ENCODE measurements around the gene TOLLIP. TPM values are rescaled to one million over a fixed set of nuclear protein-coding genes. Genes with fewer than 3 reads are reported as not detected.

The TOLLIP gene
- total and polyA plus RNA-seq, 4 donors, result 20.0 to 52.1 (median 34.9) TPM

GRCh38 chr11:1263010-1263409 is 46.4 kb downstream of the TOLLIP start:
- no peak for ATAC-seq (ENCODE audit: low FRiP score)
- H3K27me3 ChIP-seq (ENCODE audit: control insufficient read depth in 1 of 2, insufficient read depth in 2 of 2, low read length in 1 of 2), result no peaks in the 10 kb centered on the region
- DNase-seq, result no peak
- H3K36me3 ChIP-seq (ENCODE audit: control insufficient read depth in 1 of 2, insufficient read depth in 2 of 2, low read length in 1 of 2), result no peaks in the 10 kb centered on the region
- no peaks in the 10 kb centered on the region for H3K4me1 ChIP-seq (ENCODE audit: control insufficient read depth in 1 of 2, insufficient read depth in 2 of 2, low read length in 2 of 2)
- H3K27ac ChIP-seq (ENCODE audit: low read depth in 1 of 2, low read length in 2 of 2), result no peak overlapping the region
- no peaks in the 10 kb centered on the region for H3K9me3 ChIP-seq (ENCODE audit: control insufficient read depth, low read length)
- no peak overlapping the region for H3K4me3 ChIP-seq (ENCODE audit: low read length in 2 of 2)
- intact Hi-C loops (cut with DNase I), result loop anchor here (5.0 kb wide), 3 partner anchors 34 to 254 kb away; partner anchors contain the start of gene TOLLIP (in 1 of the 2)
- 17 to 25% methylated on average over 7 of the region's 7 CpGs for WGBS, 2 donors

DNA sequence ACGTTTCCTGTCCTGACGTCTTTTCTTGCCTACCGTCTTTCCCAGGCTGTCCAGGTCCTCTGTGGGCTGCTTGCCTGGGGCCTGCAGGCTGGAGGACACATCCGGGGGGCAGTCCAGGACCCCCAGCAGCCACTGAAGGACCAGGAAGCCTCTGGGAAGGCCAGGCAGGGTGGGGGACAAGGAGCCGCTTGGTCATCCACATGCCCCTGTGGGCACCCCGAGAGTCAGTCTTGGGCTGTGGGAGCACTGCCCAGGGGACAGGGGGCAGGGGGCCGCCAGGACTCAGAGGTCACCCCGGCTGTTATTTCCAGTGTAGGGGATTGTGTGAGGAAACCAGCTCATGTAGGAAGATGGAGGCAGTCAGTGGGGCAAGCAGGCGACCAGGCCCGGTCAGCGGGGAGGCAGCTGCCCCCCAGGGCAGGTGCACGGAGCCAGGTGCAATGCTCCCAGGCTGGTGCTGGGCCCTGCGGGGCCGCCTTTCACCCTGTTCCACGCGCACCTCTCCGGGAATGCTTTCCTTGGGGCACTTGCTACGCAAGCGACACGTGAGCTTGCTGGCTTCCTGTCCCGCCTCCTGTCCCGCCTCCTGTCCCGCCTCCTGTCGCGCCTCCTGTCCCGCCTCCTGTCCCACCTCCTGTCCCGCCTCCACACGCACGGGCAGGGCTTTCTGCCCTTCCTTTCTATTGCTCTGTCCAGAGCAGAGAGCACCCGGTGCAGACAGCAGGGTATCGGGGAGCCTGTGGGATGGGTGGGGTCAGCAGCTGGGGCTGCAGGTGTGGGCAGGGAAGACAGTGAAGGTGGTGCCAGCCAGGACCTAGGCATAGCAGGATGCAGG is 47.0 kb downstream of the TOLLIP start:
- DNase-seq (peak; percentile 94 to 97), ATAC-seq (ENCODE audit: low FRiP score) (peak; percentile 93)
- H3K4me1 ChIP-seq (ENCODE audit: control insufficient read depth in 1 of 2, insufficient read depth in 2 of 2, low read length in 2 of 2), result no peaks in the 10 kb centered on the region
- H3K27ac ChIP-seq (ENCODE audit: low read depth in 1 of 2, low read length in 2 of 2), result no peak overlapping the region
- WGBS, 2 donors, result 7 to 11% methylated on average over 30 to 31 of the region's 31 CpGs
- intact Hi-C loops (cut with DNase I), result loop anchor here (5.0 kb wide), 3 partner anchors 35 to 255 kb away; partner anchors contain the start of gene TOLLIP (in 1 of the 2)
- H3K36me3 ChIP-seq (ENCODE audit: control insufficient read depth in 1 of 2, insufficient read depth in 2 of 2, low read length in 1 of 2), result no peaks in the 10 kb centered on the region
- H3K27me3 ChIP-seq (ENCODE audit: control insufficient read depth in 1 of 2, insufficient read depth in 2 of 2, low read length in 1 of 2), result no peaks in the 10 kb centered on the region
- H3K4me3 ChIP-seq (ENCODE audit: low read length in 2 of 2), result no peak overlapping the region
- no peaks in the 10 kb centered on the region for H3K9me3 ChIP-seq (ENCODE audit: control insufficient read depth, low read length)

DNA sequence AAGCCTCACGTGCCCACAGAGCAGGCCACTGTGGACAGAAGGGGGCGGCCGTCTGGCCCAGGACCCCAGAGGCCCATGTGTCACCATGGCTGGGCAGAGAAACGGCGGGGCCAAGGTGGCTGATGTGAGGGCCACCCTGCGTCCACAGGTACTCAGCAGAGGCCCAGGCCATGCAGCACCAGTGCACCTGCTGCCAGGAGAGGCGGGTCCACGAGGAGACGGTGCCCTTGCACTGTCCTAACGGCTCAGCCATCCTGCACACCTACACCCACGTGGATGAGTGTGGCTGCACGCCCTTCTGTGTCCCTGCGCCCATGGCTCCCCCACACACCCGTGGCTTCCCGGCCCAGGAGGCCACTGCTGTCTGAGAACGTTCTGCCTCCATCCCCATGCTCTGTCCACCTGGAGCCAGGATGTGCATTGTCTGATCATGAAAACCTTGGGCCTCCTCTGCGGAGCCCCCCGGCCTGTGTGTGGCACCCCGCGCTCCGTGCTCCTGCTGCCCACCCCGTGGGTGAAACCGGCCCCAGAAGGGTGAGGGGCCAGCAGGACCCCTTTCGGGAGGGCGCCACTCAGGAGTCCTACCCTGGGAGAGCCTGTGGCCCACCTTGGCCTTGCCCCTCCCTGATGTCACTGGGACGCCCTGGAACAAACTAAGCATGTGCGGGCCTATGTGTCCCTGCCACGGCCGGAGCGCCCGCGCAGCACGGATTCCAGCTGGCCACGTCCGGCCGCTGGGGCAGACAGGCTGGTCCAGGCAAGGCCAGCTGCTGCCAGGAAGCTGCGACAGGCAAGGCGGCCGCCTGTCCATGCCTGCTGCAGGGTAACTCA is 48.0 kb downstream of the TOLLIP start:
- intact Hi-C loops (cut with DNase I), result loop anchor here (5.0 kb wide), 3 partner anchors 36 to 256 kb away; partner anchors contain the start of gene TOLLIP (in 1 of the 2)
- no peak for ATAC-seq (ENCODE audit: low FRiP score)
- Histone ChIP-seq H3K4me3 (ENCODE audit: low read length in 2 of 2) (no peak overlapping the region), H3K9me3 (ENCODE audit: control insufficient read depth, low read length) (no peaks in the 10 kb centered on the region), H3K27me3 (ENCODE audit: control insufficient read depth in 1 of 2, insufficient read depth in 2 of 2, low read length in 1 of 2) (no peaks in the 10 kb centered on the region), H3K27ac (ENCODE audit: low read depth in 1 of 2, low read length in 2 of 2) (no peak overlapping the region), H3K4me1 (ENCODE audit: control insufficient read depth in 1 of 2, insufficient read depth in 2 of 2, low read length in 2 of 2) (no peaks in the 10 kb centered on the region), H3K36me3 (ENCODE audit: control insufficient read depth in 1 of 2, insufficient read depth in 2 of 2, low read length in 1 of 2) (no peaks in the 10 kb centered on the region)
- WGBS, 2 donors, result 87 to 88% methylated on average over 38 to 39 of the region's 39 CpGs
- no peak for DNase-seq

DNA sequence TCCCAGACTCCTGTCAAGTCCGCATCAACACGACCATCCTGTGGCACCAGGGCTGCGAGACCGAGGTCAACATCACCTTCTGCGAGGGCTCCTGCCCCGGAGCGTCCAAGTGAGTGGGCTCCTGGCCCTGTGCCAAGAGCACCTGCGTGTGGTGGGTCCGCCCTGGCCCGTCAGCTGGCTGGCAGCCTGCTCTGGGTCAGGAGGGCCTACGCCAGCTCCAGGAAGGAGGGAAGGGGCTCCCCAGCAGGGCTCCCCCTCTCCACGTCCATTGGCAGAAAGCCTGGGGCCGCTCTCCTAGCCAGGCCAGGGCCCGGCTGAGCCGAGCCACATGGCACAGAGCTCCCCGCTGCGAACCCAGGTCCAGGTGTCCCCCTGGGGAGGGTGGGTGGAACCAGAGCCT is 48.8 kb downstream of the TOLLIP start:
- Histone ChIP-seq H3K9me3 (ENCODE audit: control insufficient read depth, low read length) (no peaks in the 10 kb centered on the region), H3K36me3 (ENCODE audit: control insufficient read depth in 1 of 2, insufficient read depth in 2 of 2, low read length in 1 of 2) (no peaks in the 10 kb centered on the region), H3K4me1 (ENCODE audit: control insufficient read depth in 1 of 2, insufficient read depth in 2 of 2, low read length in 2 of 2) (no peaks in the 10 kb centered on the region), H3K27ac (ENCODE audit: low read depth in 1 of 2, low read length in 2 of 2) (no peak overlapping the region), H3K27me3 (ENCODE audit: control insufficient read depth in 1 of 2, insufficient read depth in 2 of 2, low read length in 1 of 2) (no peaks in the 10 kb centered on the region), H3K4me3 (ENCODE audit: low read length in 2 of 2) (no peak overlapping the region)
- ATAC-seq (ENCODE audit: low FRiP score) (no peak), DNase-seq (no peak)
- WGBS, 2 donors, result 88% methylated on average over 17 of the region's 17 CpGs
- intact Hi-C loops (cut with DNase I), result loop anchor here (5.0 kb wide), 3 partner anchors 37 to 257 kb away; partner anchors contain the start of gene TOLLIP (in 1 of the 2)

- ATAC-seq (ENCODE audit: low FRiP score) (no peak), DNase-seq (no peak)
- 75 to 76% methylated on average over 7 to 10 of the region's 10 CpGs for WGBS, 2 donors
- intact Hi-C loops (cut with DNase I), result loop anchor here (5.0 kb wide), 3 partner anchors 37 to 257 kb away; partner anchors contain the start of gene TOLLIP (in 1 of the 2)
- Histone ChIP-seq H3K36me3 (ENCODE audit: control insufficient read depth in 1 of 2, insufficient read depth in 2 of 2, low read length in 1 of 2) (no peaks in the 10 kb centered on the region), H3K9me3 (ENCODE audit: control insufficient read depth, low read length) (no peaks in the 10 kb centered on the region), H3K27ac (ENCODE audit: low read depth in 1 of 2, low read length in 2 of 2) (no peak overlapping the region), H3K4me1 (ENCODE audit: control insufficient read depth in 1 of 2, insufficient read depth in 2 of 2, low read length in 2 of 2) (no peaks in the 10 kb centered on the region), H3K4me3 (ENCODE audit: low read length in 2 of 2) (no peak overlapping the region), H3K27me3 (ENCODE audit: control insufficient read depth in 1 of 2, insufficient read depth in 2 of 2, low read length in 1 of 2) (no peaks in the 10 kb centered on the region)
Measured at GRCh38 chr11:1260023-1260501, 49.4 kb downstream of the TOLLIP start.

- H3K9me3 ChIP-seq (ENCODE audit: control insufficient read depth, low read length), result no peaks in the 10 kb centered on the region
- no peak for DNase-seq
- H3K36me3 ChIP-seq (ENCODE audit: control insufficient read depth in 1 of 2, insufficient read depth in 2 of 2, low read length in 1 of 2), result no peaks in the 10 kb centered on the region
- ATAC-seq (ENCODE audit: low FRiP score), result no peak
- no peak overlapping the region for H3K4me3 ChIP-seq (ENCODE audit: low read length in 2 of 2)
- H3K4me1 ChIP-seq (ENCODE audit: control insufficient read depth in 1 of 2, insufficient read depth in 2 of 2, low read length in 2 of 2), result no peaks in the 10 kb centered on the region
- H3K27ac ChIP-seq (ENCODE audit: low read depth in 1 of 2, low read length in 2 of 2), result no peak overlapping the region
- intact Hi-C loops (cut with DNase I), result no loop called here
- no peaks in the 10 kb centered on the region for H3K27me3 ChIP-seq (ENCODE audit: control insufficient read depth in 1 of 2, insufficient read depth in 2 of 2, low read length in 1 of 2)
- WGBS, 2 donors, result 84 to 89% methylated on average over 9 of the region's 9 CpGs
Measured at GRCh38 chr11:1259561-1259960, 49.9 kb downstream of the TOLLIP start.

DNA sequence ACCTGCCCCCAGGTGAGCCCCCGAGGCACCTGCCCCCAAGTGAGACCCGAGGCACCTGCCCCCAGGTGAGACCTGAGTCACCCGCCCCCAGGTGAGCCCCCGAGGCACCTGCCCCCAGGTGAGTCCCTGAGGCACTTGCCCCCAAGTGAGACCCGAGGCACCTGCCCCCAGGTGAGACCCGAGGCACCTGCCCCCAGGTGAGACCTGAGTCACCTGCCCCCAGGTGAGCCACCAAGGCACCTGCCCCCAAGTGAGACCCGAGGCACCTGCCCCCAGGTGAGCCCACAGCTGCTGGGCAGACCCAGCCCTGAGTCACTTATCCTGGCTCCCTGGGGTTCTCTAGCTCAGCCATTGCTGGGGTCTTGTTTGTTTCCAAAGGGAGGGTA is 50.4 kb downstream of the TOLLIP start:
- Histone ChIP-seq H3K27me3 (ENCODE audit: control insufficient read depth in 1 of 2, insufficient read depth in 2 of 2, low read length in 1 of 2) (no peaks in the 10 kb centered on the region), H3K27ac (ENCODE audit: low read depth in 1 of 2, low read length in 2 of 2) (no peak overlapping the region), H3K9me3 (ENCODE audit: control insufficient read depth, low read length) (no peaks in the 10 kb centered on the region), H3K4me3 (ENCODE audit: low read length in 2 of 2) (no peak overlapping the region), H3K36me3 (ENCODE audit: control insufficient read depth in 1 of 2, insufficient read depth in 2 of 2, low read length in 1 of 2) (no peaks in the 10 kb centered on the region), H3K4me1 (ENCODE audit: control insufficient read depth in 1 of 2, insufficient read depth in 2 of 2, low read length in 2 of 2) (no peaks in the 10 kb centered on the region)
- no peak for ATAC-seq (ENCODE audit: low FRiP score)
- no peak for DNase-seq
- 75 to 79% methylated on average over 5 to 7 of the region's 7 CpGs for WGBS, 2 donors
- intact Hi-C loops (cut with DNase I), result no loop called here

GRCh38 chr11:1258401-1259075 is 50.9 kb downstream of the TOLLIP start:
- Histone ChIP-seq H3K36me3 (ENCODE audit: control insufficient read depth in 1 of 2, insufficient read depth in 2 of 2, low read length in 1 of 2) (no peaks in the 10 kb centered on the region), H3K4me3 (ENCODE audit: low read length in 2 of 2) (no peak overlapping the region), H3K4me1 (ENCODE audit: control insufficient read depth in 1 of 2, insufficient read depth in 2 of 2, low read length in 2 of 2) (no peaks in the 10 kb centered on the region), H3K27me3 (ENCODE audit: control insufficient read depth in 1 of 2, insufficient read depth in 2 of 2, low read length in 1 of 2) (no peaks in the 10 kb centered on the region), H3K9me3 (ENCODE audit: control insufficient read depth, low read length) (no peaks in the 10 kb centered on the region), H3K27ac (ENCODE audit: low read depth in 1 of 2, low read length in 2 of 2) (no peak overlapping the region)
- intact Hi-C loops (cut with DNase I), result no loop called here
- DNase-seq, result no peak
- ATAC-seq (ENCODE audit: low FRiP score), result no peak
- 70 to 72% methylated on average over 13 of the region's 13 CpGs for WGBS, 2 donors
